HG03060 (cell line): ENCODE data around the gene ITPR1.

Source experiments
- ATAC-seq: cut with Tn5 transposase; IDR thresholded peaks from one replicate; pipeline ENCODE4 v1.9.1; 2021; ENCODE audit warnings: low read depth, moderate number of reproducible peaks; ENCODE audit not compliant: unreplicated experiment

Gene ITPR1

GRCh38 chr3:4766263-4766662 lies 273.1 kb downstream of the ITPR1 start:
- ATAC-seq: no peak

- no peak for ATAC-seq
Observed at GRCh38 chr3:4766716-4767499, 273.8 kb downstream of the ITPR1 start.

GRCh38 chr3:4768021-4768420 lies 274.9 kb downstream of the ITPR1 start:
- ATAC-seq: no peak

GRCh38 chr3:4768521-4768920 lies 275.4 kb downstream of the ITPR1 start:
- ATAC-seq: no peak

GRCh38 chr3:4770561-4770960 lies 277.4 kb downstream of the ITPR1 start:
- no peak for ATAC-seq

- no peak for ATAC-seq
Observed at GRCh38 chr3:4771243-4771642, 278.1 kb downstream of the ITPR1 start.

GRCh38 chr3:4772171-4772804 lies 279.1 kb downstream of the ITPR1 start:
- ATAC-seq: no peak

- no peak for ATAC-seq
Observed at GRCh38 chr3:4772858-4773257, 279.7 kb downstream of the ITPR1 start.

- ATAC-seq: no peak
Observed at GRCh38 chr3:4773583-4773982, 280.4 kb downstream of the ITPR1 start.

GRCh38 chr3:4774531-4774930 lies 281.4 kb downstream of the ITPR1 start:
- no peak for ATAC-seq

- peak; percentile 17 for ATAC-seq
Observed at GRCh38 chr3:4776399-4776979, 283.3 kb downstream of the ITPR1 start.

- ATAC-seq: peak; percentile 82
Observed at GRCh38 chr3:4776980-4777581, 283.9 kb downstream of the ITPR1 start.

- ATAC-seq: no peak
Observed at GRCh38 chr3:4778119-4778518, 285.0 kb downstream of the ITPR1 start.

- ATAC-seq: no peak
Observed at GRCh38 chr3:4778740-4779139, 285.6 kb downstream of the ITPR1 start.

- ATAC-seq: no peak
Observed at GRCh38 chr3:4780545-4780957, 287.4 kb downstream of the ITPR1 start.

GRCh38 chr3:4782095-4782494 lies 288.9 kb downstream of the ITPR1 start:
- ATAC-seq: no peak

GRCh38 chr3:4785551-4785950 lies 292.4 kb downstream of the ITPR1 start:
- ATAC-seq: no peak

- no peak for ATAC-seq
Observed at GRCh38 chr3:4786431-4786830, 293.3 kb downstream of the ITPR1 start.

GRCh38 chr3:4791358-4791757 lies 298.2 kb downstream of the ITPR1 start:
- ATAC-seq: no peak

- ATAC-seq: no peak
Observed at GRCh38 chr3:4793311-4793710, 300.2 kb downstream of the ITPR1 start.

GRCh38 chr3:4794331-4794730 lies 301.2 kb downstream of the ITPR1 start:
- ATAC-seq: no peak
